ENCODE data around the gene KLK5. TPM values are rescaled to one million over a fixed set of nuclear protein-coding genes. Genes with fewer than 3 reads are reported as not detected.

Gene KLK5
- total and polyA plus RNA-seq, 9 donors = 0.34 TPM; not detected in 8

GRCh38 chr19:50949861-50950260 lies 3.0 kb downstream of the KLK5 start:
- Histone ChIP-seq H3K4me3 (ENCODE audit: low read length) (no peak overlapping the region), H3K9me3 (replicated peaks; ENCODE audit: control insufficient read depth, low read depth, low read length) (no peaks in the 10 kb centered on the region), H3K27ac (ENCODE audit: low read length) (no peak overlapping the region), H3K4me1 (ENCODE audit: control insufficient read depth, insufficient read depth, low read length) (no peaks in the 10 kb centered on the region), H3K27me3 (ENCODE audit: control insufficient read depth, insufficient read depth, low read length) (no peaks in the 10 kb centered on the region), H3K36me3 (ENCODE audit: control insufficient read depth, insufficient read depth, low read length) (no peaks in the 10 kb centered on the region)
- WGBS (ENCODE audit: insufficient coverage) = 48% methylated on average over 19 of the region's 19 CpGs
- DNase-seq = no peak

GRCh38 chr19:50947123-50947522 lies 5.7 kb downstream of the KLK5 start:
- Histone ChIP-seq H3K27ac (ENCODE audit: low read length) (no peak overlapping the region), H3K36me3 (ENCODE audit: control insufficient read depth, insufficient read depth, low read length) (no peaks in the 10 kb centered on the region), H3K4me3 (ENCODE audit: low read length) (no peak overlapping the region), H3K27me3 (ENCODE audit: control insufficient read depth, insufficient read depth, low read length) (no peaks in the 10 kb centered on the region), H3K9me3 (replicated peaks; ENCODE audit: control insufficient read depth, low read depth, low read length) (no peaks in the 10 kb centered on the region), H3K4me1 (ENCODE audit: control insufficient read depth, insufficient read depth, low read length) (no peaks in the 10 kb centered on the region)
- 66% methylated on average over 3 of the region's 4 CpGs for WGBS (ENCODE audit: insufficient coverage)
- no peak for DNase-seq

GRCh38 chr19:50944795-50945194 lies 8.0 kb downstream of the KLK5 start:
- peaks cover 2% of the 10 kb centered on the region for H3K9me3 ChIP-seq (replicated peaks; ENCODE audit: control insufficient read depth, low read depth, low read length)
- H3K36me3 ChIP-seq (ENCODE audit: control insufficient read depth, insufficient read depth, low read length) = no peaks in the 10 kb centered on the region
- H3K4me1 ChIP-seq (ENCODE audit: control insufficient read depth, insufficient read depth, low read length) = no peaks in the 10 kb centered on the region
- WGBS (ENCODE audit: insufficient coverage) = 73% methylated on average over 3 of the region's 4 CpGs
- H3K27ac ChIP-seq (ENCODE audit: low read length) = no peak overlapping the region
- no peak overlapping the region for H3K4me3 ChIP-seq (ENCODE audit: low read length)
- H3K27me3 ChIP-seq (ENCODE audit: control insufficient read depth, insufficient read depth, low read length) = no peaks in the 10 kb centered on the region
- no peak for DNase-seq

GRCh38 chr19:50943074-50943828 lies 9.6 kb downstream of the KLK5 start:
- no peaks in the 10 kb centered on the region for H3K4me1 ChIP-seq (ENCODE audit: control insufficient read depth, insufficient read depth, low read length)
- H3K4me3 ChIP-seq (ENCODE audit: low read length) = no peak overlapping the region
- H3K27ac ChIP-seq (ENCODE audit: low read length) = no peak overlapping the region
- H3K27me3 ChIP-seq (ENCODE audit: control insufficient read depth, insufficient read depth, low read length) = no peaks in the 10 kb centered on the region
- H3K36me3 ChIP-seq (ENCODE audit: control insufficient read depth, insufficient read depth, low read length) = no peaks in the 10 kb centered on the region
- H3K9me3 ChIP-seq (replicated peaks; ENCODE audit: control insufficient read depth, low read depth, low read length) = peaks cover 2% of the 10 kb centered on the region
- WGBS (ENCODE audit: insufficient coverage) = 75% methylated on average over 8 of the region's 10 CpGs
- DNase-seq = no peak

- WGBS (ENCODE audit: insufficient coverage) = no CpG with 5 or more reads among the region's 2 CpGs
- no peak overlapping the region for H3K4me3 ChIP-seq (ENCODE audit: low read length)
- H3K27ac ChIP-seq (ENCODE audit: low read length) = no peak overlapping the region
- H3K36me3 ChIP-seq (ENCODE audit: control insufficient read depth, insufficient read depth, low read length) = no peaks in the 10 kb centered on the region
- no peaks in the 10 kb centered on the region for H3K4me1 ChIP-seq (ENCODE audit: control insufficient read depth, insufficient read depth, low read length)
- H3K27me3 ChIP-seq (ENCODE audit: control insufficient read depth, insufficient read depth, low read length) = no peaks in the 10 kb centered on the region
- DNase-seq = no peak
- peaks cover 2% of the 10 kb centered on the region for H3K9me3 ChIP-seq (replicated peaks; ENCODE audit: control insufficient read depth, low read depth, low read length)
Observed at GRCh38 chr19:50939596-50939995, 13.2 kb downstream of the KLK5 start.

- WGBS (ENCODE audit: insufficient coverage) = 86% methylated on average over 4 of the region's 8 CpGs
- Histone ChIP-seq H3K9me3 (replicated peaks; ENCODE audit: control insufficient read depth, low read depth, low read length) (no peaks in the 10 kb centered on the region), H3K4me1 (ENCODE audit: control insufficient read depth, insufficient read depth, low read length) (no peaks in the 10 kb centered on the region), H3K27ac (ENCODE audit: low read length) (no peak overlapping the region), H3K4me3 (ENCODE audit: low read length) (no peak overlapping the region), H3K36me3 (ENCODE audit: control insufficient read depth, insufficient read depth, low read length) (no peaks in the 10 kb centered on the region), H3K27me3 (ENCODE audit: control insufficient read depth, insufficient read depth, low read length) (peaks cover 7% of the 10 kb centered on the region)
- DNase-seq = no peak
Observed at GRCh38 chr19:50933640-50934039, 19.2 kb downstream of the KLK5 start.

- H3K4me1 ChIP-seq (ENCODE audit: control insufficient read depth, insufficient read depth, low read length) = no peaks in the 10 kb centered on the region
- H3K27me3 ChIP-seq (ENCODE audit: control insufficient read depth, insufficient read depth, low read length) = peaks cover 7% of the 10 kb centered on the region
Observed at GRCh38 chr19:50932690-50933083, 20.2 kb downstream of the KLK5 start.

GRCh38 chr19:50932018-50932689 lies 20.7 kb downstream of the KLK5 start:
- Histone ChIP-seq H3K27me3 (ENCODE audit: control insufficient read depth, insufficient read depth, low read length) (peaks cover 7% of the 10 kb centered on the region), H3K36me3 (ENCODE audit: control insufficient read depth, insufficient read depth, low read length) (no peaks in the 10 kb centered on the region), H3K4me3 (ENCODE audit: low read length) (no peak overlapping the region), H3K4me1 (ENCODE audit: control insufficient read depth, insufficient read depth, low read length) (no peaks in the 10 kb centered on the region), H3K27ac (ENCODE audit: low read length) (no peak overlapping the region), H3K9me3 (replicated peaks; ENCODE audit: control insufficient read depth, low read depth, low read length) (no peaks in the 10 kb centered on the region)
- WGBS (ENCODE audit: insufficient coverage) = 86% methylated on average over 5 of the region's 11 CpGs
- no peak for DNase-seq

More at GRCh38 chr19:50932690-50933083, 20.2 kb downstream of the KLK5 start:
- Histone ChIP-seq H3K36me3 (ENCODE audit: control insufficient read depth, insufficient read depth, low read length) (no peaks in the 10 kb centered on the region), H3K4me3 (ENCODE audit: low read length) (no peak overlapping the region), H3K9me3 (replicated peaks; ENCODE audit: control insufficient read depth, low read depth, low read length) (no peaks in the 10 kb centered on the region), H3K27ac (ENCODE audit: low read length) (no peak overlapping the region)
- WGBS (ENCODE audit: insufficient coverage) = 94% methylated on average over 2 of the region's 4 CpGs
- no peak for DNase-seq

- Histone ChIP-seq H3K4me1 (ENCODE audit: control insufficient read depth, insufficient read depth, low read length) (no peaks in the 10 kb centered on the region), H3K27ac (ENCODE audit: low read length) (no peak overlapping the region), H3K9me3 (replicated peaks; ENCODE audit: control insufficient read depth, low read depth, low read length) (no peaks in the 10 kb centered on the region), H3K36me3 (ENCODE audit: control insufficient read depth, insufficient read depth, low read length) (no peaks in the 10 kb centered on the region), H3K27me3 (ENCODE audit: control insufficient read depth, insufficient read depth, low read length) (peaks cover 7% of the 10 kb centered on the region), H3K4me3 (ENCODE audit: low read length) (no peak overlapping the region)
- no peak for DNase-seq
Observed at GRCh38 chr19:50931023-50931422, 21.8 kb downstream of the KLK5 start.

GRCh38 chr19:50928831-50929230 lies 24.0 kb downstream of the KLK5 start:
- H3K27ac ChIP-seq (ENCODE audit: low read length) = no peak overlapping the region
- H3K36me3 ChIP-seq (ENCODE audit: control insufficient read depth, insufficient read depth, low read length) = no peaks in the 10 kb centered on the region
- DNase-seq = no peak
- H3K4me3 ChIP-seq (ENCODE audit: low read length) = no peak overlapping the region
- H3K4me1 ChIP-seq (ENCODE audit: control insufficient read depth, insufficient read depth, low read length) = no peaks in the 10 kb centered on the region
- WGBS (ENCODE audit: insufficient coverage) = 77% methylated on average over 3 of the region's 5 CpGs
- no peaks in the 10 kb centered on the region for H3K9me3 ChIP-seq (replicated peaks; ENCODE audit: control insufficient read depth, low read depth, low read length)
- H3K27me3 ChIP-seq (ENCODE audit: control insufficient read depth, insufficient read depth, low read length) = peaks cover 7% of the 10 kb centered on the region
